WI38 (cell line): Measurements from ENCODE around the gene SOS2.

Experiments used
- H3K4me3 ChIP-seq: 2 replicates; pipeline ENCODE4 v1.5.1; 2011; ENCODE audit warnings: low read depth, mild to moderate bottlenecking, control low read depth, low read length
- TF ChIP-seq, protein P1 (sequence below): IDR thresholded peaks from 2 replicates; pipeline ENCODE4 v1.5.1; 2012; ENCODE audit warnings: low read depth, mild to moderate bottlenecking, control low read depth, low read length

SOS2 gene

GRCh38 chr14:50107850-50108249 lies 123.5 kb downstream of the SOS2 start:
- TF ChIP-seq, protein P1, sequence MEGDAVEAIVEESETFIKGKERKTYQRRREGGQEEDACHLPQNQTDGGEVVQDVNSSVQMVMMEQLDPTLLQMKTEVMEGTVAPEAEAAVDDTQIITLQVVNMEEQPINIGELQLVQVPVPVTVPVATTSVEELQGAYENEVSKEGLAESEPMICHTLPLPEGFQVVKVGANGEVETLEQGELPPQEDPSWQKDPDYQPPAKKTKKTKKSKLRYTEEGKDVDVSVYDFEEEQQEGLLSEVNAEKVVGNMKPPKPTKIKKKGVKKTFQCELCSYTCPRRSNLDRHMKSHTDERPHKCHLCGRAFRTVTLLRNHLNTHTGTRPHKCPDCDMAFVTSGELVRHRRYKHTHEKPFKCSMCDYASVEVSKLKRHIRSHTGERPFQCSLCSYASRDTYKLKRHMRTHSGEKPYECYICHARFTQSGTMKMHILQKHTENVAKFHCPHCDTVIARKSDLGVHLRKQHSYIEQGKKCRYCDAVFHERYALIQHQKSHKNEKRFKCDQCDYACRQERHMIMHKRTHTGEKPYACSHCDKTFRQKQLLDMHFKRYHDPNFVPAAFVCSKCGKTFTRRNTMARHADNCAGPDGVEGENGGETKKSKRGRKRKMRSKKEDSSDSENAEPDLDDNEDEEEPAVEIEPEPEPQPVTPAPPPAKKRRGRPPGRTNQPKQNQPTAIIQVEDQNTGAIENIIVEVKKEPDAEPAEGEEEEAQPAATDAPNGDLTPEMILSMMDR = no peak
- H3K4me3 ChIP-seq = no peak overlapping the region

GRCh38 chr14:50106178-50106577 lies 125.2 kb downstream of the SOS2 start:
- TF ChIP-seq, protein P1 = no peak
- no peak overlapping the region for H3K4me3 ChIP-seq

- H3K4me3 ChIP-seq = no peak overlapping the region
- TF ChIP-seq, protein P1 = no peak
Observed at GRCh38 chr14:50103558-50103957, 127.8 kb downstream of the SOS2 start.

GRCh38 chr14:50101417-50101816 lies 130.0 kb downstream of the SOS2 start:
- TF ChIP-seq, protein P1 = no peak
- H3K4me3 ChIP-seq = no peak overlapping the region

DNA sequence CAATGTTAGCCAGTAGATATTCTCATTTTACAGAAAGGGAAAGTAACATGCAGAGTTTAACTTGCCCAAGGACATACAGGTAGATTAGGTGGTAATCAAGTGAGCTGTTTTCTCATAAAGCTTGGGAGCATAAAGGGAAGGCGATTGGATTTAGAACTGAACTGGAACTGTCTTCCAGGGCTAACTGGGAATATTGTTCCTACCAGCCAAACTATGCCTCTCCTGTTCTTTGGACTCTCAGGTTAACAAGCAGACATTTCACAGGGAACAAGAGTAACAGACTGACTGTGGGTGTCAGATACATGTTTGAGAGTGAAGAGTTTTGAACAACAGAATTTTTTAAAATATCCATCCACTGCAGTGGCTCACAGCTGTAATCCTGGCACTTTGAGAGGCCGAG lies 130.6 kb downstream of the SOS2 start:
- TF ChIP-seq, protein P1 = no peak
- H3K4me3 ChIP-seq = no peak overlapping the region

DNA sequence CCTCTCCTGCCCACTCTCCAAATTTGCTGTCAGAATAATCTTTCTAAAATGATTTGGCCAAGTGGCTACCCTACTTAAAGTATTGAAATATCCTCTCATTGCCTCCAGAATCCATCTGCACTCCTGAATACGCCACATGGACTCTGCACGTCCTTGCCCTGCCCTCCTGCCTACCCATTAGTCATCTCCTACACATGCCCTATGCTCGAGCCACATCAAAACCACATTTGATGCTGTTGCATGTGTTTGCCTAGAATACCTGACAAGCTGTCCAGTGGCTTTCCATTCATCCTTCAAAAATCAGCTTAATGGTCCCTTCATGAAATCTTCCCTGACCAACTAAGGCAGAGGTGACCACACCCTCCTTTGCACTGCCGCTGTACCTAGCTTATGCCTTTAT lies 132.0 kb downstream of the SOS2 start:
- H3K4me3 ChIP-seq = no peak overlapping the region
- TF ChIP-seq, protein P1 = no peak

- TF ChIP-seq, protein P1 = no peak
- no peak overlapping the region for H3K4me3 ChIP-seq
Observed at GRCh38 chr14:50095895-50096294, 135.5 kb downstream of the SOS2 start.
